Choroid plexus epithelial cell (primary cell): Measurements from ENCODE around the gene SUSD6.
A peak's percentile ranks its signal among the peaks of the same experiment; 100 is the strongest.

Source experiments
- DNase-seq: peaks from one replicate; pipeline ENCODE4 v3.0.0-alpha.2; 2010; ENCODE audit warnings: low read depth
- H3K4me3 ChIP-seq: 2 replicates; pipeline ENCODE4 v1.5.1; 2011; ENCODE audit warnings: low read depth, mild to moderate bottlenecking, control low read depth, low read length, moderate library complexity
- TF ChIP-seq, protein P1 (sequence below): conservative IDR thresholded peaks from 2 replicates; pipeline ENCODE4 v1.5.1; 2011; ENCODE audit warnings: low read depth, mild to moderate bottlenecking, control low read depth, inconsistent platforms, low read length, moderate library complexity

Gene SUSD6

DNA sequence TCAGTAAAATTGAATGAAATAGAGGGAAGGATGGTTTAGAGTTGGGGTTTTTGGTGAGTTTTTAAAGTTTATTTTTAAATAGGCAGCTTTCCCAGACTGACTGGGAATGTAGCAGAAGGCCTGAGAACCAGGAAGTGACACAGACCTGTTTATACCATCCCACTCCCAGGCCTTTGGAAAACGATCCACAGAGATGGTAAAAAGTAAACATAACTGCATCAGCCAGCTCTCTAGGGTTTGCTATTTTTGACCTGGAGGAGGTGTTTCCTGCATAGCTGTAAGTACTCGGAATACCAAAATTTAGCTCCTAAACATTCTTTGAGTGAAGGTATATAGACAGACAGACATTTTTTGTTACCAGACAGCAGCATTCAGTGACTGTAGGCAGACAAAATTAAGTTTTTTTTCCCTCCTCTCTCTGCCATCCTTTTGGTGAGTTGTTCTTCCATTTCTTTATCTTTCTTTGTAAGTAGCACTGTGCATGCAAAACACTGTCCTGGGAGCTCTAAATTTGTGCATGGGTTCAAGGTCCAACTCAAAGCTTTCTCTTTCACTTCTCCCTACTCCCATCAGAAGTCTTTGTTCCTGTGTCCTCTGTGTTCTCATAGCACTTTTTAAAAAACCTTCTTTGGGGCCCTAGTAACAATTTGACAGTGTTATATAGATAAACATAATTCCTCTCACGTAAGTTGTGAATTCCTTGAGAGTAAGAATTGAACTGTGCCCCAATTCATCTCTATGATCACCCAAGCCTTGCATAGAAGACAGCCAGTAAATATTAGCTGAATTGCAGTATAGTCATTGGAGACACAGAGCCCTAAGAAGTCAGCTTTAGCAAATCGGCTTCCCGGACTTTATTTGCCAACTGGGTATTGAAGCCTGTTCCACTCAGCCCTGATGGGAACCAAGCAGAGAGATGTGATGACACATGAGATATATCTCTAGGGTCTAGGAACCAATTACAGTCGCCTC is 37.4 kb downstream of the SUSD6 start:
- DNase-seq, result peak; percentile 64
- H3K4me3 ChIP-seq, result no peak overlapping the region
- TF ChIP-seq, protein P1, sequence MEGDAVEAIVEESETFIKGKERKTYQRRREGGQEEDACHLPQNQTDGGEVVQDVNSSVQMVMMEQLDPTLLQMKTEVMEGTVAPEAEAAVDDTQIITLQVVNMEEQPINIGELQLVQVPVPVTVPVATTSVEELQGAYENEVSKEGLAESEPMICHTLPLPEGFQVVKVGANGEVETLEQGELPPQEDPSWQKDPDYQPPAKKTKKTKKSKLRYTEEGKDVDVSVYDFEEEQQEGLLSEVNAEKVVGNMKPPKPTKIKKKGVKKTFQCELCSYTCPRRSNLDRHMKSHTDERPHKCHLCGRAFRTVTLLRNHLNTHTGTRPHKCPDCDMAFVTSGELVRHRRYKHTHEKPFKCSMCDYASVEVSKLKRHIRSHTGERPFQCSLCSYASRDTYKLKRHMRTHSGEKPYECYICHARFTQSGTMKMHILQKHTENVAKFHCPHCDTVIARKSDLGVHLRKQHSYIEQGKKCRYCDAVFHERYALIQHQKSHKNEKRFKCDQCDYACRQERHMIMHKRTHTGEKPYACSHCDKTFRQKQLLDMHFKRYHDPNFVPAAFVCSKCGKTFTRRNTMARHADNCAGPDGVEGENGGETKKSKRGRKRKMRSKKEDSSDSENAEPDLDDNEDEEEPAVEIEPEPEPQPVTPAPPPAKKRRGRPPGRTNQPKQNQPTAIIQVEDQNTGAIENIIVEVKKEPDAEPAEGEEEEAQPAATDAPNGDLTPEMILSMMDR, result no peak

DNA sequence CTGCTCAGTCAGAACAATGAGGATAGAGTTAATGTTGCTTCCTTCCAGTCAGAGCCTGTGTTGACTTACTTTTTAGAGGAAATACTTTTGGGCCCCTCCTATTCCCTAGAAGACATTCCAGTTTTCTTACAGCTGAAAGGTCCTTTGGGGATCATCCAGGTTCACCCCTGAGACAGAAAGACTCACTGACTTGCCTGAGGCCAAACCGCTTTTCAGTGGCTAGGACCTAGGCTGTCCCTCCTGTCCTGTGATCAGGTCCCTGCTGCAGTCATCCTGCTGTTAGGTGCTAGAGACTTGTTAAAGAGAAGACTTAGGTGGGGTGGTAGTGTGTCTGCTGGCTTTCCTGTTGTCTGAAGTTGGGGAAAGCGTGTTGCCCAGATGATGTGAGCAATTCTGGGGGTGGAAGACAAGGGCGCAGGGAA is 39.6 kb downstream of the SUSD6 start:
- no peak for DNase-seq
- TF ChIP-seq, protein P1, result no peak
- no peak overlapping the region for H3K4me3 ChIP-seq

DNA sequence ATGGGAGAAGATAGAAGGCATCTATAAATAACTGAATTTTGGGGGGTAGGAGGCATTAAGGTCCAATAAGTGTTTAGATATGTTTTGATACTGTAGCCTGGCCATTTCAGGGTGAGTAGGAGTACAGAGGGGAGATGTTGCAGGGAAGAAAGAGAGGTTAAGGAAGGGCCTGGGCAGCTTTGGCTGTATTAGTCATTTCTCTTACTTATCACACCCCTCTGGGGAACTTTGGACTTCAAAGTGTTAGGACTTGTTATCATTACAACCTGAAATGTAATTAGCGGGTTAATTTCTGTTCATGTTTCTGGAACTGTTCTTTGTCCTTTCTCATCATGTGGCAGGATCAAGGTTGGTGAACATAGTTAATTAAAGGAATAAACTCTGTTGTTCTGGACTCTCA is 40.3 kb downstream of the SUSD6 start:
- no peak overlapping the region for H3K4me3 ChIP-seq
- TF ChIP-seq, protein P1, result no peak
- DNase-seq, result no peak

DNA sequence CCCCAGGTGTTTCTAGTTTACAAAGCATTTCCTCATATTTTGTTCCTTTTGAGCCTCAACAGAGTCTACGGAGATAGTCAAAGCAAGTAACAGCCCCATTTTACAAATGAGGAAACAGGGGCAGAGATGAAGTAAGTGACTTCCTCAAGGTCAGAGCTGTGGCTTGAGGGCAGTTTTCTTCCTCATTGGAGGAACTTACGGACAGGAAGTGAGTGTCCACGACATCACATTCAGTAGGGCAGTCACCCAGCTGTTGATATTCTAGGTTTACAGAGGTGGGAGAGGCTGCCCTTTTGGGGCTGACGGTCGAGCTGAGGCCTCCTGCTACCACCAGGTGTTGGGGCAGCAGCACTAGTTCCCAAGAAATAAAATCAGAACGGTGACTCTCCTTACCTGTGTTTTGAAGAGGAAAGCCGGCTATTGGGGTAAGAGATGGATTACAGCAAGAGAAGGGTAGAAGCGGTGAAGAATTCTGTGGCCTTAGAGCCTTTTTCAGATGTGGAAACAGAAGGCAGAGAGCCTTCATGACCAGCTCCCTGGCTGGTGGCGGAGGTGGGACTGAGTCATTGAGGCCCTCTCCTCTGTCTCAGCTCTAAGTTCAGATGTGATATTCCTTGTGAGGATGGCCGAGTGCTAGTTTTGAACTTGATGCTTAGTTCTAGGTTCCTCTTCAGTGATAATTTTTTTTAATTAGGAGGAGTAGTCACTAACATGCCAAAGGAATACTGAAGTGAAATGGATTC is 41.7 kb downstream of the SUSD6 start:
- no peak overlapping the region for H3K4me3 ChIP-seq
- TF ChIP-seq, protein P1, result no peak
- DNase-seq, result no peak

DNA sequence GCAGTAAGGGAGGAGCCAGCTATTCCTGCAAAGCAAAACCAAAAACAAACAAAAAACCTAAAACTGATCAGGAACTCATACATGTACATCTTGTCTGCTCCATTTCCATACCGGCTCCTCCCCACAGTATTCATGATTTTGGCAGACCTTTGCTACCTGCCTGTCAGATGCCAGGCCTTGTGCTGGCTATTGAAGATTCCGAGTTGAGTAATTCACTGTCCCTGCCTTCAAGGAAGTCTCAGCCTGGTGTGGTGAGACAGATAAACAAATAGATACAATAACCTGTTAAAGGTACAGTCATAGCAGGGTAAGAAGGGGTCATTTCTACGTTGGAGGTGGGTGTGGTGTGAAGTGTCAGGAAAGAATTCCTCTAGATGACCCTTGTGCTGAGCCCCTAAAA is 42.7 kb downstream of the SUSD6 start:
- H3K4me3 ChIP-seq, result no peak overlapping the region
- DNase-seq, result no peak
- TF ChIP-seq, protein P1, result no peak

DNA sequence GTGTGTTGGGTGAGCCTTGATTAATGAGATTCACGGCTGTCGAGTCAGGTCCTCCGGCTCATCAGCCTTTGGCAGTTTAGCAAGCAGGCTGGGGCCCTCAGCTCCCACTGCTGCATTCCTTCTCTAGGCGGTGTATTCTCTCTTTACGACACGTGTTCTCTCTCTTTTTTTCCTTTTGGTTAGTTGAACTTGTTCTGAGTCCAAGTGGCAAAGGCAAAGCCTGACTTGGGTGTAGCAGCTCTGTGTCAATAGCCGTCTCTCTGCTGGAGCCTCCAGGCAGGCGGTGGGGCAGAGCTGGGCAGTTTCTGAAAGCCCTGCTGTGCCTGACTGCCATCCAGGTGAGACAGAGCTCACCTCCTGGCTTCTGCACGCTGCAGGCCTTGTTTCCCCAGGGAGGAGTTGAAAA is 46.6 kb downstream of the SUSD6 start:
- no peak overlapping the region for H3K4me3 ChIP-seq
- TF ChIP-seq, protein P1, result peak; percentile 0
- DNase-seq, result peak; percentile 83
